ENCODE data around the gene HSPH1.

Gene HSPH1

GRCh38 chr13:31133621-31134020, 28.1 kb downstream of the HSPH1 start:
- DNase-seq (ENCODE audit: low read depth in 1 of 2, low spot score in 1 of 2): no peak

- DNase-seq (ENCODE audit: low read depth in 1 of 2, low spot score in 1 of 2): no peak
Measured at GRCh38 chr13:31131470-31131961, 30.2 kb downstream of the HSPH1 start.

DNA sequence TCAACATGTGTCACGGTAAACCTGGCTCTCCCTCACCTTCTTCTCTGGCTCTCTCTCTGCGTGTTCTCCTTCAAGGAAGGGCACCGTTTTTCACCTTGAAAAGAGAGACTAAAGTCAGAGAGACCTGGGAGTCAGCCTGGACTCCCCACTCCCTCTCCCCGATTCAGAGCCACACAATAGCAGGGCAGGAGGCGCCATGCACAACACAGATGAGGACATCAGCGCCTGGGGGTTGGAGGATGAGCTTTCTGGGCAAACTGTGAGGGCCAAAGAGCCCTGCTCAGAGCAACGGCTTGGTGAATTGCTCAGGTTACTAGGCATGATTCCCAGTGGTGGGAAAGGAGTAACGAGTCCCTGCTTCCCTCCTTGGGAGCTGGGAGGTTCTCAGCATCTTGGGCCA, 32.3 kb downstream of the HSPH1 start:
- no peak for DNase-seq (ENCODE audit: low read depth in 1 of 2, low spot score in 1 of 2)

GRCh38 chr13:31124204-31124603, 37.5 kb downstream of the HSPH1 start:
- no peak for DNase-seq (ENCODE audit: low read depth in 1 of 2, low spot score in 1 of 2)

- no peak for DNase-seq (ENCODE audit: low read depth in 1 of 2, low spot score in 1 of 2)
Measured at GRCh38 chr13:31122544-31123260, 39.0 kb downstream of the HSPH1 start.

- DNase-seq (ENCODE audit: low read depth in 1 of 2, low spot score in 1 of 2): no peak
Measured at GRCh38 chr13:31122143-31122542, 39.6 kb downstream of the HSPH1 start.

DNA sequence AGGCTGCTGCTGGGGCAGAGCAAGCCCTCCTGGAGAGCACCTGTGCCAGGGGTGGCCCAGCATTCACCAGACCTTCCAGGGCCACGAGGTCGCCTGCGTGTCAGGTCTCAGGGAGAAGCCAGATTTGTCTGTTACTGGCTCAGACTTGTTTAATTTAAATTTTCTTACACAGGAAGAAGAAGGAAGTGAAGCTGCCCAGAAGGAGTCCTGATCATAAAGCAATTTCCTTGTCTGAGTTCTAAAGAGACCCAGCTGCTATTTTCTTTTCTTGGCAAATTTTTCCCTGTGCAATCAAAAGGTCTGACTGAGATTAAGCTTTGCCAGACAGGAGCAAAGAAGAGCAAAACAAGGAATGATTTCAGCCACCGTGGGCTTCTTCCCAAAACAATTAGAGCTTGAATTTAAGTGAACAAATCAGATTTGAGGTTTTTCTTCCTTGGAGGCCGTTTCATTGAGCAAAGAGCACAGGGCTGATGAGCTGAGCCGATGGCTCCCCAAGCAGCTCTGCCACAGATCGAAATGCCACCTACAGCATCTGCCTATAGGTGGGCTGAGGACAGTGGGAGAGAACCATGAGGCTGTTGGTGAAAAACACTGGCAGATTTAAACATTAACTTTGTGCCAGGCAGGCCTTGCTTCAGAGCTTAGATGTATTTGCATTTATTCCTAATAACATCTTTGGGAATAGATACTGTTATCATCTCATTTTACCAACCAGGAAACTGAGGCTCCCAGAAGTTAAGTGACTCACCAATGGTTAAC, 40.1 kb downstream of the HSPH1 start:
- DNase-seq (ENCODE audit: low read depth in 1 of 2, low spot score in 1 of 2): no peak

- no peak for DNase-seq (ENCODE audit: low read depth in 1 of 2, low spot score in 1 of 2)
Measured at GRCh38 chr13:31119966-31120700, 41.6 kb downstream of the HSPH1 start.

GRCh38 chr13:31119526-31119925, 42.2 kb downstream of the HSPH1 start:
- no peak for DNase-seq (ENCODE audit: low read depth in 1 of 2, low spot score in 1 of 2)

- no peak for DNase-seq (ENCODE audit: low read depth in 1 of 2, low spot score in 1 of 2)
Measured at GRCh38 chr13:31116224-31116623, 45.5 kb downstream of the HSPH1 start.

GRCh38 chr13:31115616-31116015, 46.1 kb downstream of the HSPH1 start:
- no peak for DNase-seq (ENCODE audit: low read depth in 1 of 2, low spot score in 1 of 2)

- no peak for DNase-seq (ENCODE audit: low read depth in 1 of 2, low spot score in 1 of 2)
Measured at GRCh38 chr13:31114641-31115040, 47.1 kb downstream of the HSPH1 start.

- DNase-seq (ENCODE audit: low read depth in 1 of 2, low spot score in 1 of 2): no peak
Measured at GRCh38 chr13:31111136-31111535, 50.6 kb downstream of the HSPH1 start.

DNA sequence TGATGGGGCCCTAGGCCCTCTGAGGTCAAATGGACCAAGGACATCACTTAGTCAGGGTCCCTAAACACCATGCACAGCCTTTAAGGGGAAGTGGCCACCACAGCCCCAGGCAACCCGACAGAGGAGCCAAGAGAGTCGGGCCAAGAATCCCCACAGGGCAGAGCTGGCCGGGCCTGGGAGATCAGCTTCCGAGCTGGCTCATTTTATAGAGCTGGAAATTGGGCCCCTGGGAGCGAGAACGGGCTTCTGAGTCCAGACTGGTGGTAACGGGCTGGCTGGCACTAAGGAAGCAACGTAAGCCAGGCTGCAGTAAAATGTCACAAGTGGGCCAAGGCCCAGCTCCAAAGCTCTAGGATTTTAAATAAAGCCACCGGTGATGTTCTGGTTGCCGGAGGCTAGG, 51.1 kb downstream of the HSPH1 start:
- no peak for DNase-seq (ENCODE audit: low read depth in 1 of 2, low spot score in 1 of 2)

GRCh38 chr13:31110169-31110568, 51.5 kb downstream of the HSPH1 start:
- no peak for DNase-seq (ENCODE audit: low read depth in 1 of 2, low spot score in 1 of 2)

DNA sequence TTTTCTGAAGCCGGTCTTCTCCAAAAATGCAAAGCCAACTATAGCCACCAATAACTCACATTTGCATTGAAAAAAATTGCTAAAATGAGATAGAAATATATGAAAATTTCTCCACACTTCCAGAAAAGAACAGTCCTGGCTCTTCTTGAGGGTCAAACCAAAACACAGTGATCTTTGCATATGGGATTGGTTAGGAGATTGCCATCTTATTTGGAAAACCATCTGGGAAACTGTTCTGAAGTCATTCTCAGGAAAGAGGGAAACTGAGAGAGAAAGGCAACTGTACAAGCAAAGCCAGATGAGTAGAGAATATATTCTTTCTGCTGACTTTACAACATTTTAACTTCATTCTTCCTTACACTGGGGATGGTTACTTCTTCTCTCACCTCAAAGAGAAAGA, 54.6 kb downstream of the HSPH1 start:
- DNase-seq (ENCODE audit: low read depth in 1 of 2, low spot score in 1 of 2): no peak

DNA sequence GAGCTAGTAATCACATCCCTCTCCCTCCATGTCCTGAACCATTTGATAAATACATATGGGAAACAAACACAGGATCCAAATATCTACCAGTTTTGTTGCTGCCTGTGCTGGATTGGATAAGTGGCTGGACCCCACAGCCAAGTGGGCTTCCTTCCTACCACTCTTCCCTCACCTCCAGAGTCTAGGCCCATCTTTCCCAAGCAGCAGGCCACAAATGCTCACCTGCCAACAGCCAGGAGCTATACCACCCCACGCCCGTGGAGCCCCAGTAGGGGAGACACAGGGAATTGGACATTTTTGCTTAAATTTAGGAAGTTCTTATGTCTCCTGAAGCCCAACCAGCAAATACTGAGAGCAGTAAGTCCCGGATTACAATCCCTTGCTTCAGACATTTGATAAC, 55.8 kb downstream of the HSPH1 start:
- DNase-seq (ENCODE audit: low read depth in 1 of 2, low spot score in 1 of 2): no peak

DNA sequence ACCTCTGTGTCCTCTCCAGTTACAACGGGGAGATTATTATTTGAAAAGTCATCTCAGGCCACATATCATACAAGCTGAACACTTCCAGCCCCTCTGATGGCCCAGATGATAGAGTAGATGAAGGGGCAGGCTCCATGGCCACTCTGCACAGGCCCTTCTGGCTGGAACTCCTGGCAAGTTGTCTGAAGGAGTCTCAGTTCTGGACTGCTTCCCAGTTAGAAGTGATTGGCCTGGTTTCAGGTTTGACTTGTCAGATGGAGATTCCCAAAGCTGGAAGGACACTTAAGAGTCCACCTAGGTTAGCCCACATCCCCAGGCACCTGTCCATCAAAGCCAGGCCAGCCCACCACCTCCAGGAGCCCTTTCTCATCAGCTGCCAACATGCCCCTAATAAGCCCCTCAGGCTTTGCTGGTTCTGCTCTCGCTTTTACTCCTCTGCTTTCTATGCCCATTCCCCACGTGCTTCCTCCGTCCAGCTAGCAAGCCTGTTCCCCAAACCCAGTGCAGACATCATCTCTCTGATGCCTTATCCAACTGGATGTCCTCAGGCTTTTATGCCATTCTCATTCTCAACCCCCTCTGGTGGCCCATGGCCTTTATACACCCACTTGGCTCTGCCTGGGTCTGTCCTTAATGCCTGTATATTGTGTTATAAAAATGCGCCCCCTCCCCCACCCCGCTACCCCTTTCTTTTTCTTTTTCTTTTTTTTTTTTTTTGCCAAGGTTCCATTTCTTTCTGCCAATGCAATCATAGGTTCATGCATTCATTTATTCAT, 56.5 kb downstream of the HSPH1 start:
- no peak for DNase-seq (ENCODE audit: low read depth in 1 of 2, low spot score in 1 of 2)

DNA sequence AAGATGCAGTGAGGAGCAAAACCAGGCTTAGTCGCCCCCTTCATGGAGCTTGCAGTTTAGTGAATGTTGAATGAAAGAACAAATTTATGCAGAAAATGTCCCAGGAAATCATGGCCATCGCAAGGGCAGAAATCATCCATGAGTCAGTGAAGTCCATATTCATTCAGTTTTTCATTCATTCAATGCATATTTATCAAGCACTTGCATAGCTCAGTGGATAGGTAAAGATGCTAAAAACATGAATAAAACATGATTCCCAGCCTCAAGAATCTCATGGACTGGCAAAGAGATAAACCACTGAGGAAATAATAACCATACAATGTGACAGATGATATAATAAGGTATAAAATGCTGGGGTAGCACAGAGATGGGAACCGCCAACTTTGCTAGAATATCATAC, 58.8 kb downstream of the HSPH1 start:
- DNase-seq (ENCODE audit: low read depth in 1 of 2, low spot score in 1 of 2): no peak

- no peak for DNase-seq (ENCODE audit: low read depth in 1 of 2, low spot score in 1 of 2)
Measured at GRCh38 chr13:31101472-31102170, 60.1 kb downstream of the HSPH1 start.

DNA sequence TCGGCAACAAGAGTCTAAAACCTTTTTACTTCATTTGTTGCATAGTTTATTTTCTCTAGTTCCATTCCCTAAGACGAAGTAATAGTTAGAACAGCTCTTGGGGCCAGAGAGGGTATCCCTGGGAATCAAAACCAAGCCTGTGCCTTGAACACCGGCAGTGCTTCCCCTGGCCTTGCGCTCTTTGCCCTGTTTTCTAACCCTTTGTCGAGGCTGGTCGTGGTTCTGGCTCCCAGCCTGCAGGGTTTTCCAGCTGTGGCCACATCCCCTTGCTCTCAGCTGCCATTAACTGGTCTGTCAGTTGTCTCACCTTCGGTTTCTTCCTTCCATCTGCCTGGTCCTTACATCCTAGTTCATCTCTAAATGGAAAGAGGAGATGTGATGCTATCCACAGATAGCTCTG, 61.0 kb downstream of the HSPH1 start:
- no peak for DNase-seq (ENCODE audit: low read depth in 1 of 2, low spot score in 1 of 2)
